Liver (tissue), 9 donors: ENCODE data around the gene CDHR5. TPM values are rescaled to one million over a fixed set of nuclear protein-coding genes. Genes with fewer than 3 reads are reported as not detected.

Experiments used
- DNase-seq: peaks from one replicate; pipeline ENCODE4 v3.0.0-alpha.2; 2017; ENCODE audit warnings: low spot score
- H3K27ac ChIP-seq, 2 donors: one replicate each; pipeline ENCODE4 v1.7.0; 2013; ENCODE audit warnings: inconsistent platforms in 2 of 2, low read length in 2 of 2, control low read depth in 1 of 2, low read depth in 1 of 2, mild to moderate bottlenecking in 1 of 2
- H3K27me3 ChIP-seq, 4 donors: one replicate each; pipeline versions ENCODE4 v1.6.1 to v1.7.0; 2013; ENCODE audit warnings: low read length in 3 of 4, inconsistent platforms in 1 of 4, mild to moderate bottlenecking in 1 of 4, moderate library complexity in 1 of 4; ENCODE audit not compliant: control insufficient read depth in 4 of 4, insufficient read depth in 4 of 4
- H3K36me3 ChIP-seq, 4 donors: one replicate each; pipeline versions ENCODE4 v1.6.1 to v1.7.0; 2013; ENCODE audit warnings: low read length in 3 of 4, mild to moderate bottlenecking in 3 of 4, low read depth in 1 of 4, moderate library complexity in 1 of 4; ENCODE audit not compliant: control insufficient read depth in 4 of 4, insufficient read depth in 3 of 4
- H3K4me1 ChIP-seq, 4 donors: one replicate each; pipeline versions ENCODE4 v1.6.1 to v1.7.0; 2013; ENCODE audit warnings: low read length in 3 of 4, mild to moderate bottlenecking in 3 of 4, moderate library complexity in 1 of 4; ENCODE audit not compliant: control insufficient read depth in 4 of 4, insufficient read depth in 4 of 4
- H3K4me3 ChIP-seq, 3 donors: one replicate each; pipeline versions ENCODE4 v1.6.1 to v1.7.0; 2013; ENCODE audit warnings: low read length in 3 of 3, control low read depth in 1 of 3, low read depth in 1 of 3, mild to moderate bottlenecking in 1 of 3
- H3K9ac ChIP-seq, 2 donors: one replicate each; pipeline ENCODE4 v1.7.0; 2013; ENCODE audit warnings: low read length in 2 of 2, mild to moderate bottlenecking in 2 of 2, moderate library complexity in 2 of 2, control low read depth in 1 of 2, low read depth in 1 of 2
- H3K9me3 ChIP-seq, 4 donors: one replicate each; pipeline versions ENCODE4 v1.6.1 to v1.7.0; 2013; ENCODE audit warnings: low read length in 3 of 4; ENCODE audit not compliant: control insufficient read depth in 4 of 4
- CTCF ChIP-seq: fragments of 150-350 bp; IDR thresholded peaks from 2 replicates; pipeline ENCODE4 v1.5.1; 2017; ENCODE audit warnings: improper control_type of control experiment, low read depth, low read length; ENCODE audit not compliant: missing input control
- EGR1 ChIP-seq, 2 donors: IDR thresholded peaks; 2 replicates each; pipeline ENCODE4 v1.6.1; 2016 to 2018; ENCODE audit warnings: antibody characterized with exemption in 2 of 2, low read depth in 2 of 2
- FOXA1 ChIP-seq: IDR thresholded peaks from 2 replicates; pipeline ENCODE4 v1.6.1; 2016; ENCODE audit warnings: antibody characterized with exemption
- FOXA2 ChIP-seq: IDR thresholded peaks from 2 replicates; pipeline ENCODE4 v1.6.1; 2016; ENCODE audit warnings: antibody characterized with exemption
- GABPA ChIP-seq, 2 donors: IDR thresholded peaks in 1 of 2; conservative IDR thresholded peaks in 1 of 2; 2 replicates each; pipeline ENCODE4 v1.6.1; 2016; ENCODE audit warnings: antibody characterized with exemption in 2 of 2, mild to moderate bottlenecking in 1 of 2, moderate library complexity in 1 of 2
- HNF4A ChIP-seq, 2 donors: conservative IDR thresholded peaks; 2 replicates each; pipeline ENCODE4 v1.6.1; 2016; ENCODE audit warnings: antibody characterized with exemption in 2 of 2, mild to moderate bottlenecking in 2 of 2
- HNF4G ChIP-seq: IDR thresholded peaks from 2 replicates; pipeline ENCODE4 v1.6.1; 2016; ENCODE audit warnings: antibody characterized with exemption
- JUND ChIP-seq, 2 donors: IDR thresholded peaks; 2 replicates each; pipeline ENCODE4 v1.6.1; 2016; ENCODE audit warnings: antibody characterized with exemption in 2 of 2
- MAX ChIP-seq: IDR thresholded peaks from 2 replicates; pipeline ENCODE4 v1.6.1; 2016; ENCODE audit warnings: antibody characterized with exemption
- RAD21 ChIP-seq, 2 donors: IDR thresholded peaks; 2 replicates each; pipeline ENCODE4 v1.6.1; 2016; ENCODE audit warnings: antibody characterized with exemption in 2 of 2, mild to moderate bottlenecking in 2 of 2
- RXRA ChIP-seq, 2 donors: IDR thresholded peaks; 2 replicates each; pipeline ENCODE4 v1.6.1; 2017 to 2018; ENCODE audit warnings: antibody characterized with exemption in 2 of 2, mild to moderate bottlenecking in 1 of 2
- TAF1 ChIP-seq: conservative IDR thresholded peaks from 2 replicates; pipeline ENCODE4 v1.6.1; 2016; ENCODE audit warnings: antibody characterized with exemption, mild to moderate bottlenecking
- YY1 ChIP-seq: IDR thresholded peaks from 2 replicates; pipeline ENCODE4 v1.6.1; 2016; ENCODE audit warnings: antibody characterized with exemption, mild to moderate bottlenecking
- ZBTB33 ChIP-seq: IDR thresholded peaks from 2 replicates; pipeline ENCODE4 v1.6.1; 2016; ENCODE audit warnings: antibody characterized with exemption
- WGBS: extraction: QIAGEN DNeasy Blood & Tissue Kit; methylation state at CpG from one replicate; pipeline ENCODE4 v1.1.7; 2013; 5-methylcytosine and 5-hydroxymethylcytosine counted together
- polyA plus RNA-seq, 2 donors: library from polyadenylated mRNA; stranded (reverse) in 1 of 2; unstranded in 1 of 2; fragments of 200-250 nt in 1 of 2; fragments of >200 nt in 1 of 2; fragmentation: Nextera tagmentation in 1 of 2; extraction: Ambion mirVana in 1 of 2; gene quantifications; one replicate each; pipeline versions ENCODE4 v1.2.1 to v1.2.3, GENCODE V29; 2013 to 2015
- total RNA-seq, 2 donors: library from RNA; depleted of rRNA; stranded (reverse); fragments of >200 nt; gene quantifications; one replicate each; pipeline ENCODE4 v1.2.3, GENCODE V29; 2014
- TF ChIP-seq, protein P1 (sequence below): IDR thresholded peaks from 2 replicates; pipeline ENCODE4 v1.6.1; 2016; ENCODE audit warnings: antibody characterized with exemption
- TF ChIP-seq, protein P2 (sequence below): IDR thresholded peaks from 2 replicates; pipeline ENCODE4 v1.6.1; 2016; ENCODE audit warnings: antibody characterized with exemption, mild to moderate bottlenecking
- donor health status: healthy.
- donor health status: healthy.
- donor health status: healthy.
- donor health status: healthy.
- donor health status: healthy.

CDHR5 gene
- total and polyA plus RNA-seq, 4 donors = 29.4 to 86.2 (median 57.2) TPM

GRCh38 chr11:643366-643765 lies 18.6 kb upstream of the CDHR5 start:
- TF ChIP-seq GABPA (IDR thresholded peaks at IDR 0.05 in 1 of 2, conservative IDR thresholded peaks at IDR 0.05 in 1 of 2) (no peak), JUND (IDR thresholded peaks at IDR 0.05) (no peak), RXRA (IDR thresholded peaks at IDR 0.05) (no peak), ZBTB33 (no peak), MAX (no peak), FOXA1 (no peak), RAD21 (IDR thresholded peaks at IDR 0.05) (no peak), HNF4G (no peak), CTCF (no peak), TAF1 (no peak), YY1 (no peak)
- TF ChIP-seq, protein P1, sequence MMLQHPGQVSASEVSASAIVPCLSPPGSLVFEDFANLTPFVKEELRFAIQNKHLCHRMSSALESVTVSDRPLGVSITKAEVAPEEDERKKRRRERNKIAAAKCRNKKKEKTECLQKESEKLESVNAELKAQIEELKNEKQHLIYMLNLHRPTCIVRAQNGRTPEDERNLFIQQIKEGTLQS = no peak
- TF ChIP-seq, protein P2, sequence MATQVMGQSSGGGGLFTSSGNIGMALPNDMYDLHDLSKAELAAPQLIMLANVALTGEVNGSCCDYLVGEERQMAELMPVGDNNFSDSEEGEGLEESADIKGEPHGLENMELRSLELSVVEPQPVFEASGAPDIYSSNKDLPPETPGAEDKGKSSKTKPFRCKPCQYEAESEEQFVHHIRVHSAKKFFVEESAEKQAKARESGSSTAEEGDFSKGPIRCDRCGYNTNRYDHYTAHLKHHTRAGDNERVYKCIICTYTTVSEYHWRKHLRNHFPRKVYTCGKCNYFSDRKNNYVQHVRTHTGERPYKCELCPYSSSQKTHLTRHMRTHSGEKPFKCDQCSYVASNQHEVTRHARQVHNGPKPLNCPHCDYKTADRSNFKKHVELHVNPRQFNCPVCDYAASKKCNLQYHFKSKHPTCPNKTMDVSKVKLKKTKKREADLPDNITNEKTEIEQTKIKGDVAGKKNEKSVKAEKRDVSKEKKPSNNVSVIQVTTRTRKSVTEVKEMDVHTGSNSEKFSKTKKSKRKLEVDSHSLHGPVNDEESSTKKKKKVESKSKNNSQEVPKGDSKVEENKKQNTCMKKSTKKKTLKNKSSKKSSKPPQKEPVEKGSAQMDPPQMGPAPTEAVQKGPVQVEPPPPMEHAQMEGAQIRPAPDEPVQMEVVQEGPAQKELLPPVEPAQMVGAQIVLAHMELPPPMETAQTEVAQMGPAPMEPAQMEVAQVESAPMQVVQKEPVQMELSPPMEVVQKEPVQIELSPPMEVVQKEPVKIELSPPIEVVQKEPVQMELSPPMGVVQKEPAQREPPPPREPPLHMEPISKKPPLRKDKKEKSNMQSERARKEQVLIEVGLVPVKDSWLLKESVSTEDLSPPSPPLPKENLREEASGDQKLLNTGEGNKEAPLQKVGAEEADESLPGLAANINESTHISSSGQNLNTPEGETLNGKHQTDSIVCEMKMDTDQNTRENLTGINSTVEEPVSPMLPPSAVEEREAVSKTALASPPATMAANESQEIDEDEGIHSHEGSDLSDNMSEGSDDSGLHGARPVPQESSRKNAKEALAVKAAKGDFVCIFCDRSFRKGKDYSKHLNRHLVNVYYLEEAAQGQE = no peak
- Histone ChIP-seq H3K27ac (no peak overlapping the region), H3K36me3 (peaks cover 0 to 8% (median 2%) of the 10 kb centered on the region in 4 donors), H3K4me3 (no peak overlapping the region), H3K9me3 (no peaks in the 10 kb centered on the region), H3K27me3 (no peaks in the 10 kb centered on the region), H3K9ac (no peak overlapping the region), H3K4me1 (peaks cover 1 to 14% (median 5%) of the 10 kb centered on the region in 4 donors)
- DNase-seq = no peak
- 97% methylated on average over 9 of the region's 9 CpGs for WGBS

- no peaks in the 10 kb centered on the region for H3K9me3 ChIP-seq
- no peak overlapping the region for H3K27ac ChIP-seq
- H3K4me3 ChIP-seq = no peak overlapping the region
- WGBS = 97% methylated on average over 19 of the region's 19 CpGs
- H3K27me3 ChIP-seq = no peaks in the 10 kb centered on the region
- DNase-seq = no peak
- no peak for TF ChIP-seq GABPA (IDR thresholded peaks at IDR 0.05 in 1 of 2, conservative IDR thresholded peaks at IDR 0.05 in 1 of 2)
- TF ChIP-seq YY1 = no peak
- TF ChIP-seq RXRA (IDR thresholded peaks at IDR 0.05) = no peak
- TF ChIP-seq, protein P2 = no peak
- no peak for TF ChIP-seq FOXA1
- TF ChIP-seq MAX = no peak
- TF ChIP-seq EGR1 (IDR thresholded peaks at IDR 0.05; ENCODE audit: low read depth in 2 of 2) = no peak
- TF ChIP-seq FOXA2 = no peak
- no peak for TF ChIP-seq ZBTB33
- TF ChIP-seq TAF1 = no peak
- TF ChIP-seq HNF4A (conservative IDR thresholded peaks at IDR 0.05) = no peak
- no peak overlapping the region for H3K9ac ChIP-seq
- H3K36me3 ChIP-seq = peaks cover 0 to 8% (median 2%) of the 10 kb centered on the region in 4 donors
- peaks cover 3 to 18% (median 6%) of the 10 kb centered on the region in 4 donors for H3K4me1 ChIP-seq
Measured at GRCh38 chr11:641806-642370, 17.1 kb upstream of the CDHR5 start.
